Cardiac atrium fibroblast (primary cell): ENCODE data around the gene PXK. TPM values are rescaled to one million over a fixed set of nuclear protein-coding genes. Genes with fewer than 3 reads are reported as not detected.

Experiments used
- total RNA-seq: library from RNA; depleted of rRNA; stranded (reverse); fragments of >200 nt; gene quantifications from 2 replicates; pipeline ENCODE4 v1.2.3, GENCODE V29; 2015

PXK gene
- total RNA-seq, result 21.9 and 25.6 TPM in 2 replicates

GRCh38 chr3:58332575-58333188 is at the start of gene PXK:
PXK (plus strand) TSS chr3:58332892; CDS start chr3:58332989, 97 bp downstream.

GRCh38 chr3:58305882-58306711 is 26.6 kb upstream of the PXK start, which contains the start of the genes HTD2 and RPP14:
HTD2 (plus strand) TSS chr3:58306520; CDS start chr3:58317614, 11,094 bp downstream.
RPP14 (plus strand) TSS chr3:58306245; CDS start chr3:58310330, 4,085 bp downstream.

DNA sequence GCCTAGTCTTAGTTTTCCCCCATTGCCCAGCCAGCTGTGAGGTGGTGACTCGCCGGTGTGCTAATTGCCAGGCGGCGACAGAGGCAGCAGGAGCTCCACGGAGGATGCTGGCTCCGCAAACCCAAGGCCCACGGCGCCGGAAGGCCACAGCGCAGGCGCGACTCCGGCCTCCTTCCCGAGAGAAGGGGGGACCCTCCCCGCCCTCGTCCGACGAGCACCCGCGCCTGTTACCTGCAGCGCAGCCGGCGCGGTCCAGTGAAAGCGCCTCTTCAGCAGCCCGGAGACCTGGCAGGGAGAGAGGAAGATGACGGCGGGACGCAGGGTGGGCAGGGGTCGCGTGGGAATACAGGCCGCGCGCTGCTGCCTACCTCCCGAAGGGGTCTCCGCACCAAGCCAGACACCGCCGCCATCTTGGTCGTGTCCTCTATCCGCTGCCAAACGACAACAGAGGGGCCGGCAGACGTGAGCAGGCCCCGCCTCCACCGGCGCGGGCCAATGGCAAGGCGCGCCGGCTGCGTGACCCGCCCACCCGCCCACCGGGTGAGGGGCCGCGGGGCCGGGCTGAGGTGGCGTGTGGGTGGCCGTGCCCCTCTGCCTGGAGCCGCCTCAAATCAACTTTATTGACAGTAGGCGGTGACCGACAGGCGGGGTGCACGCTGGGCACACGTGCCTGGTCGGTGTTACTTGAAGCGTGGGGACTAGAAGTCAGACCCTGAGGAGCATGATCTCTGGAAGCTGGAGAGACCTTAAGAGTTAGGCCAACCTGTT is 100.9 kb downstream of the PXK start, which contains the start of gene PDHB:
Gene PDHB, minus strand, starts transcription at position 433 of the 768 bp plus-strand sequence. Its CDS starts 23 bp downstream, at position 410.

Other genes starting within 250 kb of the PXK start
- gene DNASE1L3, start 121.9 kb upstream of the PXK start, total RNA-seq, result 0.97 and 2.2 TPM in 2 replicates
- gene ABHD6, start 95.1 kb upstream of the PXK start, total RNA-seq, result 5.5 and 6.1 TPM in 2 replicates
- gene RPP14, start 26.6 kb upstream of the PXK start, total RNA-seq, result 10.7 and 17.5 TPM in 2 replicates
- gene HTD2, start 26.4 kb upstream of the PXK start, total RNA-seq, result 4.0 and 9.4 TPM in 2 replicates
- 105 and 116 TPM in 2 replicates for gene PDHB, start 100.9 kb downstream of the PXK start, total RNA-seq
- 7.4 and 14.7 TPM in 2 replicates for gene KCTD6, start 159.2 kb downstream of the PXK start, total RNA-seq
- 9.9 and 12.0 TPM in 2 replicates for gene ACOX2, start 204.3 kb downstream of the PXK start, total RNA-seq
- 7.0 and 15.6 TPM in 2 replicates for gene FAM107A, start 244.5 kb downstream of the PXK start, total RNA-seq